Measurements from ENCODE around the gene TMEM184A.

The TMEM184A gene

DNA sequence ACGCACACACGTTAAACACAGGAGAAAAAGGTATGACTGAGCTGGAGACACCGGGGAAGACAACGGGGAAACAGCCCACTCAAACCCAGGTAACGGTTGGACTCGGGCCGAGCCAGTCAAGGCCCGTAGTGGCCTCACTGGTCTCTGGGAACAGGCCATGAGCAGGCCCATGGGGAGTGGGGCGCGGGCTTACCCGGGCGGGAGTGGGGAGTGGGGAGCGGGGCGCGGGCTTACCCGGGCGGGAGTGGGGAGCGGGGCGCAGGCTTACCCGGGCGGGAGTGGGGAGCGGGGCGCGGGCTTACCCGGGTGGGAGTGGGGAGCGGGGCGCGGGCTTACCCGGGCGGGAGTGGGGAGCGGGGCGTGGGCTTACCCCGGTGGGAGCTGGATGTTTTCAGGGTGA lies 63.4 kb downstream of the TMEM184A start:
- H3K9ac ChIP-seq (ENCODE audit: low read length): no peak overlapping the region
- H3K27ac ChIP-seq (ENCODE audit: low read depth, low read length): no peak overlapping the region
- H3K4me3 ChIP-seq (ENCODE audit: low read depth in 1 of 2, low read length in 2 of 2): no peak overlapping the region
- no peaks in the 10 kb centered on the region for H3K4me1 ChIP-seq (ENCODE audit: insufficient read depth, low read length)
- no peaks in the 10 kb centered on the region for H3K27me3 ChIP-seq (ENCODE audit: control insufficient read depth in 1 of 2, insufficient read depth in 2 of 2, low read length in 2 of 2)
- H3K36me3 ChIP-seq (ENCODE audit: insufficient read depth, low read length): peaks cover 41% of the 10 kb centered on the region
- no peaks in the 10 kb centered on the region for H3K9me3 ChIP-seq (ENCODE audit: low read length)
